GM18858 (cell line): ENCODE results near the gene PHKA2.
"Not testable (repeated sequence)": the region's sequence is repeated elsewhere in the genome, so short reads cannot be mapped to it uniquely, and the experiment has no call there.

Source experiments
- ATAC-seq: cut with Tn5 transposase; IDR thresholded peaks from one replicate; pipeline ENCODE4 v1.9.1; 2021; ENCODE audit not compliant: unreplicated experiment

The PHKA2 gene

DNA sequence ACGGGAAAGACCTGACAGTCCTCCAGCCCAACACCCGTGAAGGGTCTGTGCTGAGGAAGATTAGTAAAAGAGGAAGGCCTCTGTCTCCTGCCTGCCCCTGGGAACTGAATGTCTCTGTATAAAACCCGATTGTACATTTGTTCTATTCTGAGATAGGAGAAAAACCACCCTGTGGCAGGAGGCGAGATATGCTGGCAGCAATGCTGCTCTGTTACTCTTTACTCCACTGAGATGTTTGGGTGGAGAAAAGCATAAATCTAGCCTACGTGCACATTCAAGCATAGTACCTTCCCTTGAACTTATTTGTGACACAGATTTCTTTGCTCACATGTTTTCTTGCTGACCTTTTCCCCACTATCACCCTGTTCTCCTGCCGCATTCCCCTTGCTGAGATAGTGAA lies 3.7 kb downstream of the PHKA2 start:
- ATAC-seq: not testable (repeated sequence)

DNA sequence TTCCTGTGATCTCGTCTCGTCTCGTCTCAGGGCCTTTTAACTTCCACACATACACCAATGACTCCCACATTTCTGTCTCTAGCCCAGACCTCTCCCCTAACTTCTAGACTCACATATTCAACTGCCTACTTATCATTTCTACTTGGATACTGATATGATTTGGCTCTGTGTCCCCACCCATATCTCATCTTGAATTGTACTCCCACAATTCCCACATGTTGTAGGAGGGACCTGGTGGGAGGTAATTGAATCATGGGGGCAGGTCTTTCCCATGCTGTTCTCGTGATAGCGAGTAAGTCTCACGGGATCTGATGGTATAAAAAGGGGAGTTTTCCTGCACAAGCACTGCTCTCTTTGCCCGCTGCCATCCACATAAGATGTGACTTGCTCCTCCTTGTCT lies 8.9 kb downstream of the PHKA2 start:
- ATAC-seq: no peak

DNA sequence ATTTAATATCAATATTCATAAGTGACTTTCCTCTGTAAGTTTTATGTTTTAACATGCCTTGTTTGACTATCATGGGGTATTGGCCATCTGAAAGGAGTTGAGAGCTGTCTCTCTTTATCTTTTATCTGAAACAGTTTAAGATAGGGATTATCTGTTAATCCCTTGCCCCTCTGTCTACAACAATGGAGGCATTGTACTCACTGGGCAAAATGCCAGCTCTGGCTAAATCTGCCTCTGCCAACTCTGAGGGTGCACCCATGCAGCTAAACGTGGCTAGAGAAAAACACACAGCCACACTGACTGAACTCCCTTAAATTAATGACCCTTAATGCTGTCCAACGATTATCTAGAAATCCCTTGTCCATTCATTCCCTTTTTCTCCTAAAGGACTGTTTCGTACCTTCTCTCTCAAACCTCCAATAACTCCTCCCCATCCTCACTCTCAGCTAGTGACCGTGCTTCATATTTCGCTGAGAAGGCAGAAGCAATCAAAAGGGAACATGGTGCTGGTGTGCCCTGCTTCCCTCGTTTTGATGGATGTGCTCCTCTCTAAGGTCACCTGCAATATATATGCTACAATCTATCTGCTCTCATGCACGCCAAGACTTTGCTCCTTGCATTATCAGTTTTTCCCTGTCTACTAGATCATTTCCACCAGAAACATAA lies 10.3 kb downstream of the PHKA2 start:
- ATAC-seq: no peak

DNA sequence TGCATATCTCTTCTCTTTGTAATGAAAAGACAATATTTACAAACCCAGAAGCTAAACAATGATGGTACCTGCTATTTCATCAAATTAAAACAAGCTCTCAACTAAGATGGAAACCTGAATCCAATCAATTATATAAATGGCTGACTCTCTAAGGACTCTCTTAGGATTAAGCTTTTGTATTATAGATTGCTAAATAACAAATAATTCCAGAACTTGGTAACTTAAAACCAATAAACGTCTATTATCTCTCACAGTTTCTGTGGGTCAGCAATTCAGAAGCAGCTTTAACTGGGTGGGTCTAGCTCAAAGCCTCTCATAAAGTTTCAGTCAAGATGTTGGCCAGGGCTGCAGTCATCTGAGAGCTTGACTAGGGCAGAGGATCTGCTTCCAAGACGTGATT lies 12.4 kb downstream of the PHKA2 start:
- ATAC-seq: no peak

DNA sequence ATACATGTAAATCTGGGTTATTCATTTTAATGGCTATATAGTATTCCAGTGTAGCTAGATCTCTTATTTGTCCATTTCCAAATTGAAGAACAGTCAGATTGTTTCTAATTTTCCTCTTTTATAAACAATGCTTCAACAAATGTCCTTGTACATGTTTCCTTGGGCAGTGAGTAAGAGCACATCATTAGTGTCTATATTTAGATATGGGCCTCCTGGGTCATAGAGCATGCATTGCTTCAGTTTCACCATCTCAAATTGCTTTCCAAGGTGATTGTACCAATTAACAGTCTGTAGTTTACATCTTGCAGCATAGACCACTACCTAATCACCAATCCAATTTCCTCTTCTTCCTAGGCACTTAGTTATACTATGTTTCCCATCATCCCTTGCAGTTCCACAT lies 13.4 kb downstream of the PHKA2 start:
- no peak for ATAC-seq

DNA sequence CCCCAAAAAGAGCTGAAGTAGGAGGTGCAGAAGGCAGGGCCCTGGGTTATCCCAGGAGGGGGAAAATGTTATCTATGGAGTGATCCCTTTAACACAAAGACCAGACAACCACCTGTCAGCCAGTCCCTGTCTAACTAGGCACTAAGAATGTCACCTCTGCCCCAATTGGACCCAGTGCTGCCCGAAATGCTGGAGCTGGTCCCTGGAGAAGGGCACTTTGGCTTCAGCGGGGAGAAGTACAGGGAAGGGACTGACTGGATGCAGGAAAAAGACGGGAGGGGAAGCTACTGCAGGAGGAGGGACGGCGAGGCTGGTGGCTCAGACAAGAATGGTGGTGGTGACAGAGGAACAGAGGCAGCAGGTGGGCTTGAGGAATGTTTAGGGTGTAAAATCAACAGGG lies 17.3 kb downstream of the PHKA2 start:
- no peak for ATAC-seq

DNA sequence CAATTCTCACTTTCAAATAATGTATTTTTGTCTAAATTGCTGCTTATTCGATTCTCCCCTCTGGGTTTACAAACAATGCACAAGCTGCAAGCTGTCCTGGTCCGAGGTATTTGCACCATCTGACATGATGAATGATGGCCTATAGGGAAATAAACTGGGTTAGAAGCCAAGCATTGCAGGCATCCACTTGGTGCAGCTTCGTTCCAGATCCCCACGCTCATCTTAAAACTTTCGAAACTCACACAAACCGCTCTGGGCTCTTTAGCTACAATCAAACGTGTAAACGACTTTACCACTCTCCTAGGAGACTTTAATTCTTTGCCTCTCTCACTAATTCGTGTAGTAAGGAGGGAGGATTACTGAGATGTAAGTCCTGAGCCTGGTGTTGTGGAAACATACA lies 19.0 kb downstream of the PHKA2 start:
- ATAC-seq: no peak

DNA sequence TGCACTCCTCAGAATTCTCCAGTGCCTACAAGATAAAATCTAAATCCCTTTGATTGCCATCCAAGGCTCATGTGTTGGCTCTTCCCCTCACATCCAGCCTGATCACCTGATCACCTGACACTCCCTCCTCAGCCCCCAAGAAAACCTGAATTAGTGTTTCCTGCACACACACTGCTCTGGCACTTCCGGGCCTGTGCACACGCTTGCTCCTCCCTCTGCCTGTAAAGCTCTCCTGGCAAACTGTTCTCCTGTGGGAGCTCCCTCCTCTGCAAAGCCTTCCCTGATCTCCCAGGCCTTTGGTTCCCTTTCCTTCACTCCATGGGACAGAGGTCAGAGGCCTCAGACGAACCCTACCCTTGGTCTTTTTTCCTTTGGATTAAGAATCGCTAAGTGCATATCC lies 19.9 kb downstream of the PHKA2 start:
- no peak for ATAC-seq

DNA sequence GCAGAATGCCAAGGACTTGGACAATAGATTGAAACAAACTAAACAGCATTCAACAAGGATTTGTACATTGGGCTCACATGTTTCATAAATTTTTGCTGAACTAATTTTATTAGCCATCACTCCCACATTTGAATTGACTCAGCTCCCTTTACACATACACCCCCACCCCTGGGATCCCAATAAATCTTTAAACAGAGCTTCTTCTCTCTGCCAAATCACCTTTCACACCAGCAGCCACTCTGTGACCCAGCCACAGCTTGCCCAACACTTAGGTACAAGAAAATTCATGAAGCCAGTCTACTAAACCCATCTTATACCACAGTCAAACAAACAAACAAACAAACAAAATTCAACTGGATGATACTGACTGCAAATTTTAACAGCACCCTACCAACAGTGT lies 21.6 kb downstream of the PHKA2 start:
- ATAC-seq: no peak

DNA sequence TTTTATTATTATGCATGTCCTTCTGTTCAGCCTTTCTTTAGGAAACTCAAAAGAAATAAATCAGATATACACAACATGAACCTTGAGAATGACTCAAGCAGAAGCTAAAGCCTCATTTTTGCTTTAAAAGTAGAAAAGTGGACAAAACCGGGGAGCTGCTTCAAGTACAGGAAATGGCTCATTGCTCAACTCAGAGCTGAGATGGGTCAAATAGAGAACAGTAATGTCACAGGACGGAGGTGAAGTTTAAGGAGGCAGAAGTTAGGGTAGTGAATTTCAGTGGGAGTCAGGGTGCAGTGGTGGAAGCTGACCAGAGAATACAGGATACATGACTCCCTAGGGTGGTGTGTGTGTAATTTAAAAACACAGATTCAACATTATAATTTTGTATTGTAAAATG lies 22.2 kb downstream of the PHKA2 start:
- ATAC-seq: no peak

DNA sequence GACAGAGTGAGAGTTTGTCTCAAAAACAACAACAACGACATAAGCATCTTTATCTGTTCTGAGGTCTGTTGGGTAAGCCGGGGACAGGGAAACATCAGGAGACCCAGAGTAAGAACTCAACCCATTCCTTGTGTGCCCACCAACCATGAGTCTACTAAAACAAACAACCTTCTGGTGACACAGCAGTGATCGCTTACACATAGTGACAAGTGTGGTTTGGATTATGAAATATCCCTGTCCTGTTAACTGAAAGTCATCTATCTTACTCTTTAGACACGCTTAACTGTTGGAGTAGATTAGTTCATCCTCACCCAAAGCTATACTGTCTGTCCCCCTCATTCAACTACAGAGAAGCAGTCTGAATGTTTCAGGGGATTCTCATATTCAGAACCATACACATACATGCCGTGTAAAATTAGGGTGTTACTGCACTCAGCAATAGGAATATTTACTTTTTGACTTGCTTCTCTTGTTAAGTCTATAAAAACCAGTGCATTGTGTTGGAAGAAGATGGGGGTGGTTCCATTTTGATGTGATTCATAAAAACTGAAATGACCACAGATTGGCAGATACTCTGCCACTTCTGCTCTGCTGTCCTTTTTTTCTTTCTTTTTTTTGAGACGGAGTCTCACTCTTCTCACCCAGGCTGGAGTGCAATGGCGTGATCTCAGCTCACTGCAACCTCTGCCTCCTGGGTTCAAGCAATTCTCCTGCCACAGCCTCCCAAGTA lies 27.4 kb downstream of the PHKA2 start:
- no peak for ATAC-seq

DNA sequence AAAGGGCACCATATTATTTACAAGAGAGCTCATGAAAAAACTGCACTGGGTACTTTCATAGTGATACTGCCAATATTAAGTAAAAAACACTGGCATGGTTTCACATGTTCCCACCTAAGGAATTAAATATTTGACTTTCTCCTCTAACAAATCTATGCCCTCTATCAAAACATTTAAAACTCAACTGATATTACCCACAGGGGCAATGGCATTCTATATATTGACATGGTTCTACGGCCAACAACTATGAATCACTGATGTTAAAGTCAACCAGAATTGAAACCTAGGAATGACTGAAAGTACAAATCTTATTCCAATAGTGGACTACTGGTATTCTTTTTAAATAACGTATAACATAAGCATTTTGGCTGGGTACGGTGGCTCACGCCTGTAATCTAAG lies 28.2 kb downstream of the PHKA2 start:
- no peak for ATAC-seq

DNA sequence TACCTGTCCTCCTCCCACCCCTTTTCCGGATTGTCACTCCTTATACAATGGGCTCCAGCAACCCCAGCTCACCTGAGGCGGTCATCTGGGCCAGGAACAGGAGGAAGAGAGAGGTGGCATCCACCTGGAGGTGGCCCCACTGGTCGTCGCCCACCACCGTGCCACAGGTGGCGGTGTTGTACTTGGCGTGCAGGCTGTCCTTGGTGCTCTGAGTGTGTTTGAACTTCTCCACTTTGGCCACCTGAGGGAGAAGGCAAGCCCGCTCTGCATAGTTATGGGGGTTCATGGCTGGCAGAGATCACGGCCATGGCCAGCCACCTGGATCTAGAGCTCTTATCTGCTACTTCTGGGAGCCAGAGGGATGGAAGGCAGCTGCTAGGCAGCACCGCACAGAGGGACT lies 32.9 kb downstream of the PHKA2 start:
- no peak for ATAC-seq

DNA sequence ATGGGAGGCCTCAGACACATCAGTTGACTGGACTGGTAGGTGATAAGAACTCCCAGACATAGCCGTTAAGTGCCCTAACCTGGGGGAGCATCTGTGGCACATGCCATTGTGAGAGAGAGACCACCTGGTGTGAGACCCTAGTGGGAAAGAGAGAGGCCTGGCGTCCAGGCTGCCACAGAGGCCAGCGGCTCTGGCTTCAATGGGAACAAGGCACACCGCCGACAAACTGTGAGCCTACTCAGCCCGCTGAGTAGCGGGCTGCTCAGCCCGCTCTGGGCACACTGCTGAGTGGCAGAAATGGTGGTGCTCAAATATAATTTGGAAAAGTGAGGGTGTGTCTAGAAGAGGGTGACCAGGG lies 34.0 kb downstream of the PHKA2 start:
- no peak for ATAC-seq

DNA sequence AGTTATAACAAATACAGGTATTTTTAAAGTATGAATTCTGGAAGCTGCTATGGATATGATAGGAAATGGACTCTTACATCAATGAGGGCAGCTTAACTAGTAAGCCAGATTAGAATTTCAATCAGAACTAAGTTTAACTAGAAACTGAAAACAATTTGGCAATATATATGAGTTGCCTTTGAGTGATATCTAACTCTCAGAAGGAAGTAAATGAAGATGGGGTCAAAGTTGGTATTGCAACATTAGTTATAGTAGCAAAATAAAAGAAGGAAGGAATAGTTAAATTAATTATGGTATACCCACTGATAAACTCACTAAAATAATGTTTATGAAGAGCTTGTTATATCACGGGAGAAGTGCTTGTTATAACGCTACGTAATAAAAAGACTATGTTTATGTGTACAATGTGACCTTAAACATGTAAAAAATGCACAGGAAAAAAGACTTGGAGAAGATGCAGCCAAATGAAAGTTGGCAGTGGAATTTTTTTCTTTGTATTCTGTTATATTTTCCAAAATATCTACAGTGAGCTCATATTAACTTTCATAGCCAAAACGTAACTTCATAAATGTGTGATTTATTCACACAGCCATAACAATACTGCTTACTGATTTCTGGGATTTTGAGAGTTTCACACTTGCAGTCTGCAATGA lies 34.5 kb downstream of the PHKA2 start:
- no peak for ATAC-seq

DNA sequence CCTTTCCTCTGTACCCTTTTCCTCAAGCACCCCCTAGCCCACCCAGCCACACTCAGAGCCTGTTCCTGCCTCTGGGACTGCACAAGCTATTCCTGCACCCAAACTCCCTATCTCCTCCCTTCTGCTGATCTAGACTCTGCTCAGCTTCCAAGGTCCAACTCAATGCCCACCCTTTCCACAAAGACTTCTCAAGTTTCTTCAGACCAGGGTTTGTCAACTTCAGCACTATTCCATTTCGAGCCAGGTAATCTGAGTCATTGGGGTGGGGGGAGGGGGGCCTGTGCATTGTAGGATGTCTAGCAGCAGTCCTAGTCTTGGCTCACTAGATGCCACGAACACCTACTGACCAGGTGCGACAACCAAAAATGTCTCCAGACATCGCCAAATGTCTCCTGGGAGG lies 37.3 kb downstream of the PHKA2 start:
- ATAC-seq: no peak

DNA sequence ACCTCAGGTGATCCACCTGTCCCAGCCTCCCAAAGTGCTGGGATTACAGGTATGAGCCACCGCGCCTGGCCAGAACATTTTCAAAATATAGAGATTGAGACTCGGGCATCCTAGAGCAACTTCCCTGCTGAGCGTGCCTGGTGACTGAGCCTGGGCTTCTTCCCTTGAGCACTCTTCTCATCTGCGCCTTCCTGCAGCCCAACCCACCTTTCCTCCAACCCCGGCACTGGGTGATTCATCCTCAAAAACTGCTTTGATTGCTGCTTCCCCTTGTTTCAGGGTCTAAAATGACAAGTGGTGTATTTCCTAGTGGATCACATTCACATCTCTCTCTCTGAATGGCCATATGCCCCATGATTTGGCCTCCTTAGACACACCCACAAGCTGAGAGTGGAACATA lies 37.8 kb downstream of the PHKA2 start:
- no peak for ATAC-seq

DNA sequence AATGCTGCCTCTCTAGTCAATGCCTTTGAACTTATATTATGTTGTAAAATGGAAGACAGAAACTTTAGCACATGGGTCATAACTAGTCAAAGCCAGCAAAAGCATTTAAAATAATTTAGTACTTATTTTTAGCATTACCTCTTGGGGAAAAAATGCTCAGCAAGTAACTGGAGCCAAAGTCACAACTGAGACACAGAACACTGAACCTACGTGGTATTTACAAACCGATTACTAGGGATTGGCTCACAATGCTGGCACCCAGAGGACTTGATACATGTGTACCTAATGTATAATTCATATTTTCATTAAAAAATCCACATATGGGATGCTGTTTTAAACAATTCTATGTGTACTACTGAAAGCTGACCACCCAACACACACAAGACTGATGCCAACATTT lies 38.4 kb downstream of the PHKA2 start:
- ATAC-seq: no peak

DNA sequence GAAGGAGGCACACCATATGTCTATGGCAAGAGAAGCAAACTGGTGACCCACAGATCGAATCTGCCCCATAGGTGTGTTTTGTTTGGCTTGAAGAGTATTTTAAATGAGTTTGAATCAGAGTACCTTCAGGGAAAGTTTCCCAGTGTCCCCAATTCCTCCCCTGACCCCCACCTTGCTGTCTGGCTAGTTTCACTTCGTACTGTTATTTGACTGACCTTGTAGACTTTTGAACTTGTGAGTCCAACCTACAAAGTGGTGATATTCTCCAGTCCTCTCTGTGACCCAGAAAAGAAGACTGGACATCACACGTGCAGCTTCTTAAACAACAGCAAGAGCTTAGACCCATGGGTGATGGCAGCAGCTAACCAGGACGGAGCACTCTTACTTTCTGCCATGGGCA lies 39.4 kb downstream of the PHKA2 start:
- ATAC-seq: no peak

DNA sequence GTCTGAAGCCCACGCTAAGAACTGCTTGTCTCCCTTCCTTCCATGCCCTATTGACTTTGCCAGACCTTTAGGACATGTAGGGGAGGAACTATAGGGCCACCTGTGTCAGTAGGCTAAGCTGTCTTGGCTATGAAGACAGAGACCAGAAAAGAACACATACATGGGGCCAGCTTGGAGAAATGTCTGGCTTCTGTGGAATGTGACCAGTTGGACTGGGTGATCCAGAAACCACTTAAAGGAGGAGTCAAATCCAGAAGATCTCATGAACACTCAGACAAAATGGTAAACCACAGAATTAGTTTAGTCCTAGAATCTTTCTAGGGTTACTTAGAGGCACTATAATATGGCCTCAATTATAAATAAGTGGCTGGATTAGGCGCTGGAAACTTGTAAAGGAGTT lies 42.0 kb downstream of the PHKA2 start:
- no peak for ATAC-seq

DNA sequence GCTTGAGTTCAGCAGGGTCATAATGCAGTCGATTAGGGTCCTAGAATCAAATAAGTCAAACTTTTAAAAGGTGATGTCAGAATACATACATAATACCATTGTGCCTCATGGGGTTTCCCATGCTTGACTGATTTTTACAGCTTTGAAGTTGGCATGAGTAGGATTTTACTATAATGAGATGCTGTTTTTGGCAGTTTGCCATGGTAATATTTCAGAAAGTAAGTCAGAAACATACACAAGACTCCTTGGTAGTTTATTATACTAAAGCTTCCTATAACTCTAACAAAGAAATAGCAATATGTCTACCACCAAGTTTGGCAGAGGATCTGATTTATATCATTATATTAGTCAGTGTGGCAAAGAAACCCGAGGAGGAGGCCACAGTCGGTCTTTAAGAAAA lies 45.2 kb downstream of the PHKA2 start:
- no peak for ATAC-seq

DNA sequence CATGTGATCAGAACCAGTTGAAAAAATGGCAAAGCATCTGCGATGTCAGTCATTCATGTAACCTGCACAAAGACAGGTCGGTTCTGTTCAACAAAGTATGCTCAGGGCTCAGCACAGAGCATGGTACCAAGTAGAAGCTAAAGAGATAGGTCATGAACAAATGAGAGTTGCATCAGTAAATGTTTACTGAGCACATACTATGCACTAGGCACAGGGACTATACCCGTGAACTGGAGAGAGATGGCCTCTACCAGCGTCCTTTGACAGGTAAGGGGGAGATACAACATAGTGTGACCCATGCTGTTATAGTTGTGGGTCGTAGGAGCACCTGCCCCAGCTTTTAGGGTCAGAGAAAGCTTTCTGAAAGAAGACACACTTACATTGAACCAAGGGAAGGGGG lies 46.7 kb downstream of the PHKA2 start:
- no peak for ATAC-seq

DNA sequence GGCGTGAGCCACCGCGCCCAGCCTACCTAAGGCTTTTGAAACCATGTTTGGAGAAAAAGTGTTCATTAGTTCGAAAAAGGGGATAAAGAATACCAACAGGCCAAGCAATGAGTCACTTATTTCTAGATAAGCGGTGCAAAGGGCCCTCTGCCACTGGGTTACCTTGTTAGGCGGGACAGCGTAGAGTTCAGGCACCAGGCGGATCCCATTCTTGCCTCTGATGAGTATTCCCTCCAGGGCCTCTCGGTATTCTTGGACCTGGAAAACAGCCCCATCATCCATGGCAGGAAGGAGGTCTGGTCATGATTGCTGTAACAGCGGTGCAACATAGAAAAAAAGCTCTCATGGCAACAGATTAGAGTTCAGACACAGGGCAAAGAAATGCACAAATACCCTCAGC lies 48.0 kb downstream of the PHKA2 start:
- no peak for ATAC-seq
